HTR-8/SVneo (cell line): Measurements from ENCODE around the gene CD200R1.

Source experiments
- DNase-seq: peaks from one replicate; pipeline ENCODE4 v3.0.0; 2011; ENCODE audit warnings: low spot score, mixed read lengths; ENCODE audit not compliant: insufficient read length
- FAIRE-seq: peaks from 2 replicates; lab custom pipeline; 2011; peaks lifted over from hg19 to GRCh38; lab: Jason Lieb, UNC

Gene CD200R1

GRCh38 chr3:112897791-112898190, 77.1 kb downstream of the CD200R1 start:
- no peak for FAIRE-seq
- DNase-seq = no peak

DNA sequence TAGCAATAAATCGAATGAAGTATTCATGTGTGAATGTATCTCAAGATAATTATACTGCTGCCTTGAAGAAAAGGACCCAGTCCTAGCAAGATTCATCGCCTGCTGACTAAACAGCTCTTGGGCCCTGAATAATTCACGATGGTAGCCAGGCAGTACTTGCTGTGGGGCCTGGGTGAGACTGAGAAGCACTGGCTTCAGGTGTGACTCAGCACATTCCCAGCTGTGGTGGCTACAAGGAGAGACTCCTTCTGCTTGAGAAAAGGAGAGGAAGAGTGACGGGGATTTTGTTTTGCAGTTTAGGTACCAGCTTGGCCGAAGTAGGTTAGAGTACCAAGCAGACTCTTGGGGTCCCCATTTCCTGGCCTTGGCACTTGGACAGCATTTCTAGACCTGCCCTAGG, 80.6 kb downstream of the CD200R1 start:
- FAIRE-seq (no peak), DNase-seq (no peak)

GRCh38 chr3:112889357-112889756, 85.5 kb downstream of the CD200R1 start:
- DNase-seq (no peak), FAIRE-seq (no peak)

DNA sequence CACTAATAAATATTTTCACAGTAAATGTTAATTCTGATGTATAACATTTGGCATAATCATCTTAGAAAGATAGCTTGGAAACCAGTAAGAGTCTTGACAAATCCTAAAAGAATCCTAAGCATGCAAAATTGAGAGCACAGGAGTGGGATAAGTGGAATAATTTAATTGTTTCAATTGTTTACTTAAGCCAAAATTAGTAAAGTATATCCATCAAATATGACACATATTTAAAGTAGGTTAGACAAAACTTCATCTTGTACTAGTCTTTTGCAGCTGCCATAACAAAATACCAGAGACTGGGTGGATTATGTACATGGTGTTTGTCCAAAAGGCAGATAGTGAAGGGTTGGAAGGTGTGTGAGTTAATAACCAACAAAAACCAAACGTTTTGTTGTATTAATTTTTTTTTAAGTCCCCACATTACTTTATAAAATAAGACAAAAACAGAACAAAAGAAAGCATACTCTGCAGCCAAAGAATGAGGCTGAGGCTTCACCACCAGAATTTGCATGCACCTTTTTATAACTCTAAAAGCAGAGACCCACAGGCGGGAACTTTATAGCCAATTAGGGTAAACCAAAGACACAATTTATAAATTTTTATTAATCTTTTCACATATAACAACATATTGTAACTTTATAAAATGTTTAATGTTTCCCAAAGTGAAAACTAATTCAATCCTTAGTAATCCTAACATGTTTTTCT, 86.4 kb downstream of the CD200R1 start:
- DNase-seq (peak; percentile 5), FAIRE-seq (no peak)

DNA sequence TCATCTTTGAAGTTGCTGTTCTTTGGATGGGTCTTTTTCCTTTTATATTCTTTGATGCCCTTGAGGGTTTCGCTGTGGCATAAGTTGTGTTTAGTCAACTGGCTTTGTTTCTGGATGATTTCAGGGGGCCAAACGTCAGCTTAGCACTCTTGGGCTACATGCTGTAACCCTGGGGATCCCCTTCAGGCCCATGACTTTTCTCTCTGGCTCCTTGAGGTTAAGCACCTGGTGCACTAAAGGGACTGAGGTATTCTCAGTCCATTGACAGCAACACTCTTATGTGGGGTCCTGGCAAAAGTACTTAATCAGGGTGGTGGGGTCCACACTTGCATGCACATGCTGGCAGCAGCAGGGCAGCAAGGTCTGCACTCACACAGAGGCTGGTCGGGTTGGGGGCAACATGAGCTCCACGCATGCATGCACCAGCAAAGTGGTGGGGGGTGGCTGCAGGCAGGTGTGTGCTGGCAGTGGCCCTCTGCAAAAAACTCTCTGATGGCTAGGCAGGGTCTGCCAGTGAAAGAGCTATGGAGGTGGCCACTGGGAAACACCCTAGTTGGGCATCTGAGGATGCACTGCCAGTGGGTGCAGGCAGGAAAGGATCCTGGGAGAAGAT, 90.1 kb downstream of the CD200R1 start:
- FAIRE-seq (no peak), DNase-seq (no peak)

DNA sequence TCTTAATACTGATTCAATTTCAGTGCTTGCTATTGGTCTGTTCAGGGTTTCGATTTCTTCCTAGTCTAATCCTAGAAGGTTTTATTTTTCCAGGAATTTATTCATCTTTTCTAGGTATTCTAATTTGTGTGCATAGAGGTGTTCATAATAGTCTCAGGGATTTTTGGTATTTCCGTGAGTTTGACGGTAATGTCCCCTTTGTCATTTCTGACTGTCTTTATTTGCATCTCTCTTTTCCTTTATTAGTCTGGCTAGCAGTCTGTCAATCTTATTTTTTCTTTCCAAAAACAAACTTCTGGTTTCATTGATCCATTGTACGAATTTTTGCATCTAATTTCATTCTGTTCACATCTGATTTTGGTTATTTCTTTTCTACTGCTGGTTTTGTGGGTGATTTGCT, 93.0 kb downstream of the CD200R1 start:
- no peak for DNase-seq
- FAIRE-seq = no peak

- FAIRE-seq = no peak
- DNase-seq = no peak
Measured at GRCh38 chr3:112875561-112875960, 99.3 kb downstream of the CD200R1 start.

- FAIRE-seq = no peak
- DNase-seq = no peak
Measured at GRCh38 chr3:112874725-112875124, 100.2 kb downstream of the CD200R1 start.

GRCh38 chr3:112873632-112874031, 101.3 kb downstream of the CD200R1 start:
- FAIRE-seq (no peak), DNase-seq (no peak)

- no peak for FAIRE-seq
Measured at GRCh38 chr3:112871735-112872134, 103.2 kb downstream of the CD200R1 start.

More at GRCh38 chr3:112871735-112872134, 103.2 kb downstream of the CD200R1 start:
- no peak for DNase-seq
